Activated CD8-positive, alpha-beta memory T cell treated with anti-CD3 and anti-CD28 coated beads for 36 hours (primary cell): ENCODE measurements around the gene C2. TPM values are rescaled to one million over a fixed set of nuclear protein-coding genes. Genes with fewer than 3 reads are reported as not detected.

ENCODE experiments used
- CTCF ChIA-PET: fragments of 350-600 bp; sonication (Branson Sonifier 250); formaldehyde crosslinking; loops from one replicate; lab custom pipeline; 2021; ENCODE audit warnings: antibody characterized with exemption; lab: Charles Lee
- POLR2A ChIA-PET: fragments of 350-600 bp; sonication (Branson Sonifier 250); formaldehyde crosslinking; loops from one replicate; lab custom pipeline; 2021; ENCODE audit warnings: antibody characterized with exemption; lab: Charles Lee
- total RNA-seq, 2 experiments: library from RNA; stranded (reverse); gene quantifications; one replicate each; pipeline ENCODE4 v1.2.3, GENCODE V29; 2021

The C2 gene
- total RNA-seq, 2 experiments from 2014 or later: 0.59 to 0.82 TPM

- ChIA-PET CTCF (no interaction called here), POLR2A (no interaction called here)
Observed at GRCh38 chr6:31947070-31947675, 19.7 kb downstream of the C2 start.

GRCh38 chr6:31947864-31948263 is 20.3 kb downstream of the C2 start:
- ChIA-PET POLR2A (no interaction called here), CTCF (no interaction called here)

DNA sequence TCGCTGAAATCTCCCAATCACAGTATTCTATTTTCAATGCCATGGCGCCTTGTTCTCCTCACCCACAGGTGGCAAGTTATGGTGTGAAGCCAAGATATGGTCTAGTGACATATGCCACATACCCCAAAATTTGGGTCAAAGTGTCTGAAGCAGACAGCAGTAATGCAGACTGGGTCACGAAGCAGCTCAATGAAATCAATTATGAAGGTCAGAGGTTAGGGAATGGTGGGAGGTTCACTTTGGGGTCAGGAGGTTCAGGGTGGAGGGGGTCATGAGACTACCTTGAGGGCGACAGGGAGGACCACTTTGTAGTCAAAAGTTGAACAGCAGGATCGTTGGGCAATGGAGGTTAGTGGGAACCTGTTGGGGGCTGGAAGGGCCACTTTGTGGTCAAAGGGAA is 20.8 kb downstream of the C2 start:
- POLR2A ChIA-PET: no interaction called here

GRCh38 chr6:31948753-31949413 is 21.4 kb downstream of the C2 start:
- POLR2A ChIA-PET: interaction anchor here (0.5 kb wide), 2 partner anchors 310 to 913 kb away, joined by 3 to 4 read pairs; no protein-coding TSS in a partner anchor

More for the DNA sequence above, 20.8 kb downstream of the C2 start:
- CTCF ChIA-PET: no interaction called here

DNA sequence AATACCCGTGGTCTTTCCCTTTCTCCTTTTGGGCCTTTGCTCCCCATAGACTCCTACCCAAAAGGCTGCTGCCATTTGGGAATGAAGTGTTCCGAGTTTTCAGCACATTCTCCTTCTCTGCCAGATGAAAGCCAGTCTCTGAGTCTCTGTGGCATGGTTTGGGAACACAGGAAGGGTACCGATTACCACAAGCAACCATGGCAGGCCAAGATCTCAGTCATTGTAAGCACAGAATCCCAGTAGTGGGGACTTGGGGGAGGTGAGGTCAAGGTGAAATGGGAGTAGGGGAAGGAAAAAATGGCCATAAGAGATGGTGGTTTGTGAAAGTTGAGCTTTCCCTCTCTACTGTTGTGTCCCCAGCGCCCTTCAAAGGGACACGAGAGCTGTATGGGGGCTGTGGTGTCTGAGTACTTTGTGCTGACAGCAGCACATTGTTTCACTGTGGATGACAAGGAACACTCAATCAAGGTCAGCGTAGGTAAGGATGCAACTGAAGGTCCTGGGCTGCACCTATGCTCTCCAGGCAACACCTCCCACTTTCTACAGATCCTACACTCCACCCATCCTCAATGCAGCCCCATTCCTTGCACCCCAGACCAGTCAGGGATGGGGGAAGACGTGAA is 22.5 kb downstream of the C2 start:
- CTCF ChIA-PET: interaction anchor here (2.8 kb wide), 1 partner anchor 23 kb away, joined by 12 read pairs; the partner anchor contains the start of gene DXO
- POLR2A ChIA-PET: no interaction called here

More at GRCh38 chr6:31948753-31949413, 21.4 kb downstream of the C2 start:
- CTCF ChIA-PET: no interaction called here

DNA sequence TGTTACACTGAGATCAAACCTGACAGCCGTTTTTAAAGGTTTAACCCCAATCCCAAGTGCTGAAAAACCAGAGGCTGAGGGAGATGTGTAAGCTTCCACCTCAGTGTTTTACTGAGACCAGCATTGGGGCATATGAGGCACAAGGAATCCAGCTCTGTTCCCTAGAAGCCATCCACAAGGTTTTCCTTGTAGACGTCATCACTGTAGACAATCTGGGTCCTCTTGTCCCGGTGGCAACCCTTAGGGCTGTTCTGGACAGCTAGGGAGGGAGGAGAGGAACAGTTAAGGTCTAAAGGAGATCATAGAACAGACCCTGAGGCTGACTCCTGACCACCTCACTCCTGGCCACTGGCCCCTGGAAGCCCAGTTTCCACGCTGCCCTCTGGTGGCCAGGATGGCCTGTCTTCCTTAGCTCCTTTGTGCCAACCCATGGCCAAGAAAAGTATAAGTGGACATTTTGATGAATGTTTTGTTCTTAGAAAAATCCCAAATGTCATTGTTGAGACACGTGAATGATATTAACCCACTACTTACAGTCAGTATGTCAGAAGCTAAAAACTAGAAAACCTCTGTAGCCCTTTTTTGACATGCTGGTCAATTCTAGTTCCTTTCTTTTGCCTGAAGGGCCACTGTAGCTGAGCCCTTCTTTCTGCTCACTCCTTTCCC is 24.8 kb downstream of the C2 start:
- POLR2A ChIA-PET: interaction anchor here (0.7 to 1.5 kb wide), 2 partner anchors 20 to 212 kb away, joined by 3 to 5 read pairs; partner anchors contain the start of gene DXO
- CTCF ChIA-PET: interaction anchor here (1.1 to 2.8 kb wide), 7 partner anchors 9 to 58 kb away, joined by 3 to 12 read pairs (median 3); partner anchors contain the start of gene DXO

- ChIA-PET CTCF (interaction anchor here (1.1 to 2.8 kb wide), 6 partner anchors 13 to 58 kb away, joined by 3 to 12 read pairs (median 4); partner anchors contain the start of gene DXO), POLR2A (interaction anchor here (1.5 kb wide), 1 partner anchor 19 kb away, joined by 5 read pairs; the partner anchor contains the start of gene DXO)
Observed at GRCh38 chr6:31952890-31953289, 25.4 kb downstream of the C2 start.

DNA sequence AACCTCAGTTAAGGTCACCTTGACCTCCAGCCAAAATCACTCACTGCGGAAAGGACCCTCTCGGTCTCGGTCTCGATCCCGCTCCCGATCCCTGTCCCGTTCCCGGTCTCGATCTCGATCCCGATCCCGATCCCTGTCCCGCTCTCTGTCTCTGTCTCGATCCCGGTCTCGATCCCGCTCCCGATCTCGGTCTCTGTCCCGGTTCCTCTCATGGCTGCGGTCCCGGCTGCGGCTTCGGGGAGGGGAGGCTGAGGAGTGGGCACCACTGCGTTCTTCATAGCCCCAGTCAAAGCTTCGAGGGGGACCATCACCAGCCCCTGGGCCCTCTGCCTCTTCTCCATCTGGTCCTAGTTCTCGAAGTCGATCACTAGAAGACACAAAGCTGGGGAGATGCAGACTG is 27.0 kb downstream of the C2 start:
- CTCF ChIA-PET: interaction anchor here (0.6 kb wide), 1 partner anchor 430 kb away, joined by 3 read pairs; no protein-coding TSS in a partner anchor
- POLR2A ChIA-PET: no interaction called here

- POLR2A ChIA-PET: no interaction called here
- CTCF ChIA-PET: interaction anchor here (3.6 kb wide), 1 partner anchor 14 kb away, joined by 31 read pairs; the partner anchor contains the start of gene DXO
Observed at GRCh38 chr6:31956796-31957195, 29.3 kb downstream of the C2 start.

GRCh38 chr6:31958412-31958740 is 30.9 kb downstream of the C2 start:
- CTCF ChIA-PET: interaction anchor here (1.2 to 3.6 kb wide), 3 partner anchors 13 to 60 kb away, joined by 3 to 31 read pairs (median 4); partner anchors contain the start of genes CFB and DXO
- POLR2A ChIA-PET: interaction anchor here (0.6 to 3.3 kb wide), 3 partner anchors 13 to 587 kb away, joined by 3 to 41 read pairs (median 3); partner anchors contain the start of genes DXO and EHMT2

- POLR2A ChIA-PET: interaction anchor here (0.7 to 3.3 kb wide), 4 partner anchors 8 to 62 kb away, joined by 3 to 41 read pairs (median 4); partner anchors contain the start of genes DXO and EHMT2
- CTCF ChIA-PET: interaction anchor here (1.2 to 3.6 kb wide), 4 partner anchors 8 to 60 kb away, joined by 3 to 31 read pairs (median 4); partner anchors contain the start of genes CFB and DXO
Observed at GRCh38 chr6:31958741-31959739, 31.5 kb downstream of the C2 start, which contains the start of the genes NELFE and SKIC2. NELFE (minus strand) TSS chr6:31958971; CDS start chr6:31958446, 525 bp downstream. SKIC2 (plus strand) TSS chr6:31959175; CDS start chr6:31959193, 18 bp downstream.

- POLR2A ChIA-PET: no interaction called here
- CTCF ChIA-PET: interaction anchor here (1.2 kb wide), 1 partner anchor 10 kb away, joined by 3 read pairs; no protein-coding TSS in a partner anchor
Observed at GRCh38 chr6:31961616-31962015, 34.1 kb downstream of the C2 start.

DNA sequence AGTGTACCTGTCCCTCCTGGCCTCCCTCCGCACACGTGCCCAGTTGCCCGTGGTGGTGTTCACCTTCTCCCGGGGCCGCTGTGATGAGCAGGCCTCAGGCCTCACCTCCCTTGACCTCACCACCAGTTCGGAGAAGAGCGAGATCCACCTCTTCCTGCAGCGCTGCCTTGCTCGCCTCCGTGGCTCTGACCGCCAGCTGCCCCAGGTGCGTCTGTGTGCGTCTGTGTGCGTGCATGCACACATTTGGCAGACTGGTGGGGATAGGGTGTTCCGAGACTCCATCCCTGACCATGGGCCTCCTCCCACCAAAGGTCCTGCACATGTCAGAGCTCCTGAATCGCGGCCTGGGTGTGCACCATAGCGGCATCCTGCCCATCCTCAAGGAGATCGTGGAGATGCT is 36.4 kb downstream of the C2 start:
- ChIA-PET POLR2A (interaction anchor here (0.6 kb wide), 1 partner anchor 115 kb away, joined by 3 read pairs; no protein-coding TSS in a partner anchor), CTCF (no interaction called here)

DNA sequence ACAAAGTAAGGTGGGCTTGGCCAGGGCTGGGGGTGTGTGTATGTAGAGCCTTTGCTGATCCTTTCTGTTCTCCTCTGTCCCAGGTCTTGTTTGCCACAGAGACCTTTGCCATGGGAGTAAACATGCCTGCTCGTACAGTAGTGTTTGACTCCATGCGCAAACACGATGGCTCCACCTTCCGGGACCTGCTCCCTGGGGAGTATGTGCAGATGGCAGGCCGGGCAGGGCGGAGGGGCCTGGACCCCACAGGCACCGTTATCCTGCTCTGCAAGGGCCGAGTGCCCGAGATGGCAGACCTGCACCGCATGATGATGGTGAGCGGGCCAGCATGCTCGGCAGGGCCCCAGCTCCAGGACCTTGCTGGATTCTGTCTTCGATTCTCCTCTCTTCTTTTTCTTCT is 38.2 kb downstream of the C2 start:
- ChIA-PET POLR2A (no interaction called here), CTCF (interaction anchor here (0.6 kb wide), 1 partner anchor 136 kb away, joined by 3 read pairs; no protein-coding TSS in a partner anchor)

- ChIA-PET CTCF (interaction anchor here (0.5 kb wide), 1 partner anchor 900 kb away, joined by 6 read pairs; no protein-coding TSS in a partner anchor), POLR2A (no interaction called here)
Observed at GRCh38 chr6:31966506-31966905, 39.0 kb downstream of the C2 start.

DNA sequence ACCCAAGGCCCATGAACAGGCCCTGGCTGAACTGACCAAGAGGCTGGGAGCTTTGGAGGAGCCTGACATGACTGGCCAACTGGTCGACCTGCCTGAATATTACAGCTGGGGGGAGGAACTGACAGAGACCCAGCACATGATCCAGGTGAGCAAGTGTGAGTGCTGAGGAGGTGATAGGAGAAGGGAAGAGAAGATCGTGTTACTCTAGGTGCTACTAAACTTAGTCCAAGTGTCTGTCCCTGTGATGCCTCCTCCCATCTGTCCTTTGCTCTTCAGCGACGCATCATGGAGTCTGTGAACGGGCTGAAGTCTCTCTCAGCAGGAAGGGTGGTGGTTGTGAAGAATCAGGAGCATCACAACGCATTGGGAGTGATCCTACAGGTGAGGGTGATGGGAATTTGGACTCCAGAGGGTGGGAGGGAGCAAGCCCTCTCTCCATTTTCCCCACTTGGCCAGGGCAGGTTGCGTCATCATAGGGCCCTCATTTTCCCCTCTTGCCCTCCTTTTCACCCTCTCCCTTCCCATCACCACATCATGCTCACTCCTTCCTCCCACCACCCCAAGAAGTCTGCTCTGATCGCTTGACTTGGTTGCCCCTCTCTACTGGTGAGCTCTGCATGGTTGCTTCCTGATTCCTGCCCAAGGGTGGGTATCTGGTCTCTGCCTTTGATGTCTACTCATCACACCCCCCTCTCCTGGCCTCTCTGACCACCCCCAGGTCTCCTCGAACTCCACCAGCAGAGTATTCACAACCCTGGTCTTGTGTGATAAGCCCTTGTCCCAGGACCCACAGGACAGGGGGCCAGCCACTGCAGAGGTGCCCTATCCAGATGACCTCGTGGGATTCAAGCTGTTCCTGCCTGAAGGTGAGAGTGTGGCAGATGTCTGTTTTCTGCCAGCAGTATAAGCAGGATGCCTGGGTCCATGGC is 39.7 kb downstream of the C2 start:
- CTCF ChIA-PET: interaction anchor here (0.5 kb wide), 1 partner anchor 900 kb away, joined by 6 read pairs; no protein-coding TSS in a partner anchor
- POLR2A ChIA-PET: no interaction called here
